NOMO-1 (cell line): Measurements from ENCODE around the gene CASS4.
A peak's percentile ranks its signal among the peaks of the same experiment; 100 is the strongest.

ENCODE experiments used
- DNase-seq, 2 experiments: peaks; one replicate each; lab custom pipeline; 2025; ENCODE audit not compliant: unreplicated experiment in 2 of 2; lab: John Stamatoyannopoulos, UW

The CASS4 gene

DNA sequence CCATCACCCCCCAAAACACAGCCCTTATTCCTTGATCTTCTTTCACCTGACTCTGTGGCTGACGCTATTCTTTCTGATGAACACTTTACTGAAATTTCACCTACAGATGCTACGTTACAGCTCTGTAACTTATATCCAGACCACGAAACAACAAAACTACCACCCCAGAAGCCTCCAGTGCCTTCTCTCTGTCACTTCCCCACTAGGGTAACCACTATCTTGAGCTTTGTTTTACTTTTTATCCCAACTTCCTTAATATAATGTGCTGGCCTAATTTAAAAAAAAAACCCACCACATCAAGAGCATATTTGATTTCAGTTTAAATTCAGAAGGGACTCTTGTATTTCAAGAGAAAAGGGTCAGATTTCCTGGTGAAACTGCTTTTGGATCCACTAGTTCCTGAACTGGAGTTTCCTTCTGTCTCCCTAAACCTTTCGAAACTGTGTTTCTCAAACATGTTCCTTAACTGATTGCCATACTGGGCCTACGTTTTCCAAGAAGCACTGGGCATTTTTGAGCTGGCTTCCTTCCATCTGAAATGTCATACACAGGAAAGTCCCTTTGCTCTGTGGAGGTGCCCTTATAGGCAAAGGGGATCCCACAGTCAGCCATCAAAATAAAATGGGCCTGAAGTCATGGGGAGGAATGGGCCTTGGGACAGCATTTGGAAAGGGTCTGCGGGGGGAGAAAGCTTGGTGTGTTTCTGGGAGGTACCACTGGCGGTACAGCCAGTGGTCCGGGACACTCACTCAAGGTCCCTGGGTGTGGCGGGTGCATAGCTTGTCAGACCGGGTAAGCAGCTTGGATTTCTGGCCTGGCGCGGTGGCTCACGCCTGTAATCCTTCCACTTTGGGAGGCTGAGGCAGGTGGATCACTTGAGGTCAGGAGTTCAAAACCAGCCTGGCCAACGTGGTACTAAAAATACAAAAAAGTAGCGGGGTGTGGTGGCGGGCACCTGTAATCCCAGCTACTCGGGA lies 30.6 kb downstream of the CASS4 start:
- DNase-seq = peak; percentile 7 to 29

DNA sequence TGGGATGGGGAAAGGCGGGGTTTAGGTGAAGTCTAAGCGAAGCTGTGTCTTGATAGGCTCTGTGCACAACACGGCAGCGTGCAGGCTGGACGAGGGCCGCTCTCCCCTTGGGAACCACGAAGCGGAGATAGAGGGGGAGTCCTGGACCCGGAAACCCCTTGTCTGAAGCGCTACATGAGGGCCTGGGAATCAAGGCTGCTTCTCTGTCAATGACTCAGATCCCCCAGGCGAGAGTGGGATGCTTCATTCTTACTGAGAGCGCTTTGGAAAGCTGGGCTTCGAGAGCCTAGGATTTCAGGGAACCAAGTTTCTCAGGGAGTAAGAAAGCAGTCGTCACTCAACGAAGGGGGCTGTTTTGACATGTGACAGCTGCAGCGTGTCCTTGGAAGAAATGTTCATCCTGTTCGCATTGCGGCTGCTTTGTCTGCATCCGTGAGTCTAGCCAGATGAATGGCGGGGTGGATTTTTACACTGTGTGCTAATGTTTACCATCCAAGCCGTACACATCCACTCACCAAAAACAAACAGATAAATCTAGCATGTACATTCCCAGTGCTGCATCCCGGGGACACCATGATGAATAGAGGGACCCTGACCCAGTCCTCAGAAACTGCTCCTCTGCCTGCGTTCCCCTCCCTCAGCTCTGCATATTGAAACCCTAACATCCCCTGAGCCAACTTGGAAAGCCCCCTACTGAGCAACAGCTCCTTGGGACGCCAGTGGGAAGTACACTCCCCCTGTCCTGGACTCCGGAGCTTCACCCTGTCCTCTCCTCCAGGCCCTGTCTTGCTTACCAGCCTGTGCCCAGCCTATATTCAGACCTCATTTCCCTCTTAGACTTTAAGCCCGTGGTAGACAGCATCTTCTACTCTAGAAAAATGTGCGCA lies 31.8 kb downstream of the CASS4 start:
- no peak for DNase-seq

DNA sequence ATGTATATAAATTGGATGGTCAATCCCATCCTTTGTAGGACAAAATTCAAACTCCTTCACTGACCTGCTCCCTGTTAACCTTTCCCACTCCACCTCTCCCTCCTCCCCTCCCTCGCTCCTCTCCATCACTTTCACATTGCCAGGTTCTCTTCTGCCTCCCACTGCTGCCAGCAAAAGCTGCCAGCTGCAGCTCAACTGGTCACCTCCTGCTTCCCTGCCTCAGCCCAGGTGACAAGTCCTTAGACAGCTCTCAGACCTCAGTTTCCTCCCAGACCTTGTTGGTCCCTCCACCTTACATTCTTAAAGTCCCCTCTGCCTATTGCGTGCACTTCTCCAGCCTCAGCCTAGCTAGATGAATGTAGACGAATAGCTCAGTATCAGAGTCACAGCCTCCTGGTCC lies 33.1 kb downstream of the CASS4 start:
- no peak for DNase-seq

DNA sequence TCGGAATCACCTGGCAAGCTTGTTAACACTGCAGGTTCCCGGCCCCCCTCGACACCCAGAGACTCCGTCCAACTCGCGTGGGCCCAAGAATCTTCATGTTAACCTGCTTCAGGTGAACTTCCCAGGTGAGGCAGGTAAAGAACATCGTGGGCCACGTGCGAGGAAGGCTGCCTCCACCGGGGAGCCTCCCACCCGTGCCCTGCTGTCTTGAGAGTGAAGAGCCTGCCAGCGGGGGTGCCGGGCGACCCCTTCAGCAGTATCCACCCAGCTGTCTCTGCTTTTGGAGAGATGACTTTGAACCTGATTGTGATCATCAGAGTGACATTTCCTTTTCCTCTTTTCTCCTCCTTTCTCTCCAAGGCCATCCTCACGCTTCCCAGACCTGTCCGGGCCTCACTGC lies 33.5 kb downstream of the CASS4 start:
- DNase-seq = no peak

DNA sequence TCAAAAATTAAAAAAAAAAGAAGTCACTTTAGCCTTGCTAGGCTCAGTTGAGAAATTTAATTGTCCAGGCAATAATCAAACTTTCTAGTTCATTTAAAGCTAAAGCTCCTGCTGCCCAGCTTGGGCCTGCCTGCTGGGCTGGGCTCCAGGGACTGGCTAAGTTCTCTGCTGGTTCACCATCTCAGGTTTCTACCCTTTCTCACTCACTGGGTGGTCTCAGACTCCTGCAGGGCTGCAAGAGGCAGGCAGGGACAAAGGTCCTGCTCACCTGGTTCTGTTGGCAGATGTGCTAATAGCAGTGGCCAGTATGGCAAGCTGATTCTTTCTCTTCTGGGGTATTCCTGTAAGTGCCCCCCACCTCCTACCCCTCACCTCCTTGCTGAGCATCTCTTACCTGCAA lies 35.2 kb downstream of the CASS4 start:
- DNase-seq = no peak

DNA sequence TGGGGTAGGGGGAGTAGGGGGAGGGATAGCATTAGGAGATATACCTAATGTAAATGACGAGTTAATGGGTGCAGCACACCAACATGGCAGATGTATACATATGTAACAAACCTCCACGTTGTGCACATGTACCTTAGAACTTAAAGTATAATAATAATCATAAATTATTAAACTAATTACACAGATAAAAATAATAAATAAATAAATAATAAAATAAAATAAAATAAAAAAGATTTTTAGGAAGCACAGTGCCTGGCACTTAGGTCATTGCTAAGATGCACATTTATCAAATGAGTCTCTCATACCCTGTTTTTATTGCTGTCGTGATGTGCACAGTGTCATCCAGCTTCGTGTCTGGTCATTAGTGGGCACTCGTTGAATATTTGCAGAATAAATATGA lies 37.4 kb downstream of the CASS4 start:
- no peak for DNase-seq

DNA sequence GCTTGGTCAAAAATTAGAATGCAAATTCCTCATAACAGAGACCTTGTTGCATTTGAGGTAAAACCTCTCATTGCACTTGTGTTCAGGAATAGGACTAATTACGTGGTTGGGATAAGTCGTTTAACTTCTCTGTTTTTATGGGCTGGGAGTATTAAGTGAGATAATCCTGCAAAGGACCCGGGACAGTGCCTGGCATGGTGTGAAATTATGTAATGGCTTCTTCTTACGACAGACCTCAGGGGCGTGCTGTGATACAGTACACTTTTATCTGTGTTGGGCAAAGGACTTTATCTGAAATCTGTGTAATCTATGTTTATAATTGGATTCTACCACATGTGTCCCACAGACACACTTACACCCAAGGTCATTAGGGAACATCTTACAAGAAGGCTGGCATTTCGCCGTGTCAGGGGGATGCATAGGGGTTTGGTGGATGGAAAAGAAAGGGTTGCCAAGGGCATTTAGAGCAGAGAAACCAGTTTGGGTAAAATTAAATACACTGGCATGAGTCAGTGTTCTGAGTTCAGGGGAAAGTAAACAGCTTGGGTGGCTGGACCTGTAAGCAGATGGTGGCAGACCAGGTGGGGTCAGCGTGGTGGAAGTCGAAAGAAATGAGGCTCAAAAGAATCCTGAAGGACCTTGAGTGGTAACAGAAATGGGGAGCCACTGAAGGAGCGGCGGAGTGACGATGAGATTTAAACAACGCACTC lies 39.2 kb downstream of the CASS4 start:
- DNase-seq = peak; percentile 2 to 11

DNA sequence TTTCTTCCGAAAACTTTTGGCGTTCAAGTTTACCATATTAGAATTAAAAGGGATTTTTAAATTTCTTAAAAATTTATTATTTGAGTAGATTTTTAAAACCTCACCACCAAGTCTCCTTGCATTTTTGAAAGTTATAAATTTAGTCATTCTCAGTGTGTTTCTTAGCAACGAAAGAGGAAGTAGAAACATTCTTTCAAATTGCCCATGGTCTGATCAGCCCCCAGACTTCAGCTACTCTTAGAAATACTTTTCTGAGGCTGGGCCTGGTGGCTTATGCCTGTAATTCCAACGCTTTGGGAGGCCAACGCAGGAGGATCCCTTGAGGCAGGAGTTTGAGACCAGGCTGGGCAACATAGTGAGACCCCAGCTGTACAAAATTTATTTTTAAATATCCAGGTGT lies 41.3 kb downstream of the CASS4 start:
- peak; percentile 64 to 79 for DNase-seq

DNA sequence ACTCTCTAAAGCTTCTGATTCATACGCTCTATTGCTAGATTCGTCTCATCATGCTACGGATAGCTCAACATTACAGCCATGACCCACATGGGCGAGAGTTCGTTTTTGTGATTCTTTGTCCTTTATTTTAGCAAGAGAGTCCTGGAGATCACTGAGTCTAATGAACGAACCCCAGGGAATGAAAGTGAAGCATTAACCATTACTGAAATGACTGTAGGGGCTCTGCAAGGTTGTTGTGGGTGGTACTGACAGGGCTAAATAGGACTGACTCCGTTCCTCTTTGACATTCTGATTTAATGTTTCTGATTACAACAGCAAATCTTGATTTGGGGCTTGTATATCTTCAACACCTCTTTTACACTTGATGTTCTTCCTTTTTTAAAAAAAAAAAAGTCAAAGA lies 42.7 kb downstream of the CASS4 start:
- no peak for DNase-seq

DNA sequence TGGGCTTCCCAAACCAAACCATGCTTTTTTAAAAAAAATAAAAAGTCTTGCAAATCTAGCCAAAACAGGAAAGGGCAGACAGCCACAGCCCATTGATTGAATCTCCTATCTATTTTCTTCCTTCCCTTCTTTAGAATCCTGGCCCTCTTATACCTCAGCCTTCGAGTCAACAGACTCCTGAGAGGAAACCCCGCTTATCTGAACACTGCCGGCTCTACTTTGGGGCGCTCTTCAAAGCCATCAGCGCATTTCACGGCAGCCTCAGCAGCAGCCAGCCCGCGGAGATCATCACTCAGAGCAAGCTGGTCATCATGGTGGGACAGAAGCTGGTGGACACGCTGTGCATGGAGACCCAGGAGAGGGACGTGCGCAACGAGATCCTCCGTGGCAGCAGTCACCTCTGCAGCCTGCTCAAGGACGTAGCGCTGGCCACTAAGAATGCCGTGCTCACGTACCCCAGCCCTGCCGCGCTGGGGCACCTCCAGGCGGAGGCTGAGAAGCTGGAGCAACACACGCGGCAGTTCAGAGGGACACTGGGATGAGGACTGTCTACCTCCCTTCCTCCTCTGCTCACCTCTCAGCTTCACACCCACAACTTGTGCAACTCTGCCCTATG lies 46.3 kb downstream of the CASS4 start:
- no peak for DNase-seq

DNA sequence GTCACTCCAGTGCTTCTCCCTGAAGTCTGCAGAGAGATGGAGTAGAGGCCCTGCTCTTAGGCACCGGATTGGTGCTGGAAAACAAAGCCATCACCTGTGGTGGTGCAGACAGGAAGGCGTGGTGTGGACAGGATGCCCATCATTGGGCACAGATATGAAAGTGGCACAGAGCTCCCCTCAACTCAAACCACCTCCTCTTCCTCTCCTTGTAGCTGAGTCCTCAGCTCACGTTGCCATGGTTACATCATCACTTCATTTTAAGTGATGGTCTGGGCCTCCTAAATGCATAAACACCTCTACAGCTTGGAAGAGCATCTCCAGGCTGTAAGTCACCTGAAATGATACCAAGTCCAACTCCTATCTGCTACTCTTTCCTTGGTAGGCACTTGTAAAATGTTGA lies 48.4 kb downstream of the CASS4 start:
- DNase-seq = no peak

DNA sequence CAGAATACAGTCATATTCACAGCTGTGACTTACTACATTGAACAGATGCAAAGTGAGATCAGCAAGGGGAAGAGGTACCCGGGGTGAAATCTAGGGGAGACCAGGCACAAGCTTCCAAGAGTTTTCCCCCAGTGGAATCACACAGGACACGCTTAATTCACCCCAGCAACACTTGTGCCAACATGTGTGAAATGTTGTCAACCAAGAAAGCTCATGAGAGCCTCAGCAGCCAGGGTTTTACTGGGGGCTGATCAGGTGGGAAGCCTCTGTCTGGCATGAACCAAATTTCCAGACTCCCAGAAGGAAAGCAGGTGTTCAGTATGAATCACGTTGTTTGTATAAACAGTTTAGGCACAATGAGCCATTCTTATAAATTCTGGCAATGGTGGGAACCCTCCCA lies 49.5 kb downstream of the CASS4 start:
- DNase-seq = no peak

DNA sequence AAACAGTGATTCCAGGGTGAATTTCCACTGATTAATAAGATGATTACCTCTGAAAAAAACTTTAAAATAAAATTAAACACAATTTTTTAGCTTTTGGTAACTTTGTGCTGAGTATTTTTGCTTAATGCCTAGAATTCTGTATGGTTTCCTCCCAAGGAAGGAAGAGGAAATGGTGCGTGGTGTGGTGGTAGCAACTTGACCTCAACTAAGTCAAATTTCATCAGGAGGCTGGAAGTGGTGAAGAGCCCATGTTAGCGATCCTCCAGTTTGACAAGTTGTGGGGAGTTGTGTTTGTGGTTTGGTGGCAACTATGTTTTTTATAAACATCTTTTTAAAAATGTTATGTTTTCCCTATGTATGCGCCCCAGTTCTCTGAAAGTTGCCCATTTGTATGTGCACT lies 51.4 kb downstream of the CASS4 start:
- peak; percentile 59 to 60 for DNase-seq

DNA sequence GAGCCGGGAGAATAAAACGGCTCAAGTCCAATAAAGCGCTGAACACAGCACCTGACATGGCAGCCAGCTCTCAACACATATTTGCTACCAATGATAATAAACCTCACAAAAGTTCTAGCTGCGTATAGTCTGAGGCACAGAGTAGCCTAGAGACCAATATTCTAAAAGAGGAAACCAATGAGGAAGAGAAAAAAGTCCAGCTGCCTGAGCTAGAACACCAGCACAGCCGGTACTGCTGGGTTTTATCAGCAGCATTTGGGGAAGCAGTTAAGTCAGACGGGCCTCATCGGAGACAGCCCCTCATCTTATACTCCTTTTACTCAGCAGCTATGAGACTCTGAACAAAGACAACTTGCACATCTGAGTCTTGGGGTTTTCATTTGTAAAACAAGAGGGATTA lies 53.9 kb downstream of the CASS4 start:
- peak; percentile 71 to 87 for DNase-seq

DNA sequence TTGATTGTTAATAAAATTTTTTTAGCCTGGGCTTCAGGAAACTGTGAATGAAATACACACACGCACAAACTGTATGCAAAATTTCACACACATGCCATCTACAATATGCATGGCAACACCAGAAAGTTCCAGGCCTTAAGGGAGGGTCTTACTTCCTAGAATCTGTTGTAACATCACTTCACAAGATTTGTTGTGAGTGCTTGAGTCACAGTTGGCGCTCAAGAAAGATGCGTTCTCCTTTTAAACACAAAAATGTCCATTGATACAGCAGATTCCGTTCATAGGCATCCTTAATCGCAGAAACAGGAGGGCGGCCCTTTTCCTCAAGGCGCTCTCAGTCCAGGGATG lies 55.9 kb downstream of the CASS4 start:
- DNase-seq = peak in 1 of 2 experiments; percentile 24

DNA sequence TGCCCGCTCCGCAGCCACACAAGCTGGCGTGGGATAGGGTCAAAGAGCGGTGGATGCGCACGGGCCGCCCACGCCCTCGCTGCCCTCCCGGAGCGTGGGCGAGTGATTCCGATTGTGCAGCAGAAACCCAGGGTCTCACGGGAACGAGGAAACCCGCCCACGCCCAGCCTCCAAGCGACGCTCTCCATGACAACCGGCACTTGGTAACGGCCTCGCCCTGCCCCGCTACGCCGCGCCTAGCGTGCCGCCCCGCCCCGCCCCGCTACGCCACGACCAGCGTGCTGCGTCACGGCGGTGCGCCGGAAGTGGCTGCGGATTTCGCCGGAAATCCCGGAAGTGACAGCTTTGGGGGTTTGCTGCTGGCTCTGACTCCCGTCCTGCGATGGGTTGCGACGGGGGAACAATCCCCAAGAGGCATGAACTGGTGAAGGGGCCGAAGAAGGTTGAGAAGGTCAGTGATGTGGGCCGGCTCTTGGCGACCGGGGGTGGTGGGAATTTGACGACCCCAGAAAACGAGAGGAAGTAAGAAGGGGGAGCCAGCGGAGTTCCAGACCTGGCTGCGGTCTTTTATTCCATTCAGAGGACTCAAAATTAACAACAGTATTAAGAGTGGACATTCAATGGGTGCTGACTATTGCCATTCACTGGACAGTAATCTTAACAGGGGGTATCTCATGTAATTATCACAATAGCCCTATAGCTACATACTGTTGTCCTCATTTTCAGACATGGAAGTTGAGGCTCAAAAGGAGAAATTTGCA lies 56.4 kb downstream of the CASS4 start, which contains the start of gene RTF2:
TSS of gene RTF2 (plus strand) at position 312 of the 761 bp plus-strand sequence. CDS start at position 383, 71 bp downstream.
- DNase-seq = peak; percentile 90 to 95

DNA sequence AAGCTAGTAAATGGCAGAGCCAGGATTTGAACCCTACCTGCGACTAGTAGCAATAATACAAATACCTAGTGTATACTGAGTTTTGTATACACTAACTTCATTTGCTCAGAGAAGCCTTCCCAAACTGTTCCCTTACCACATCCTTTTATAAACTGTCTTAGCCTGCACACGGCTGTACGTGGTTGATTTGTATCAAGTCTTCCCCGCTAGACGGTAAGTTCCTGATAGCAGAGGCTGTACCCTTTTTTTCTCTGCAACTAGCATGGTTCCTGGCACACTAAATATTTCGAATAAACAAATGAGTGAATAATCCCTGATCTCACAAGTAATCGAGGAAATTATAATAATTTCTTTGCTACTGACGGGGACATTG lies 57.0 kb downstream of the CASS4 start:
- DNase-seq = no peak

DNA sequence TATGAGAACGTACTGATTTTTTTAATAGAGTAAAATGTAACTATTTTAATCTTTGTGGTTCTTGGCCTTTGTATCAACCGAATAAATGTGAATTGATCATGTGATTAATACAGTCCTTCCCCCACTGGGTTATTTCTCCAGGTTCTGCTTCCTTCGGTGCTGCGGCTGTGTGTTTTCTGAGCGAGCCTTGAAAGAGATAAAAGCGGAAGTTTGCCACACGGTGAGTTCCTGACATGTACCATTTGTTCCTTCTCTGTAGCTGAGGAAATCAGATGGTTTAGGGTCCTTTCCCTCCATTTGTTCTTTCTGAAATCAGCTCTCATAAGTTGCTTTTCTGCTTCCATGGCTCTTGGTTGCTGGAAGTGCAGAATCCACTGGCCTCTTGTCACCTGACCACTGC lies 71.9 kb downstream of the CASS4 start:
- peak; percentile 65 to 88 for DNase-seq

DNA sequence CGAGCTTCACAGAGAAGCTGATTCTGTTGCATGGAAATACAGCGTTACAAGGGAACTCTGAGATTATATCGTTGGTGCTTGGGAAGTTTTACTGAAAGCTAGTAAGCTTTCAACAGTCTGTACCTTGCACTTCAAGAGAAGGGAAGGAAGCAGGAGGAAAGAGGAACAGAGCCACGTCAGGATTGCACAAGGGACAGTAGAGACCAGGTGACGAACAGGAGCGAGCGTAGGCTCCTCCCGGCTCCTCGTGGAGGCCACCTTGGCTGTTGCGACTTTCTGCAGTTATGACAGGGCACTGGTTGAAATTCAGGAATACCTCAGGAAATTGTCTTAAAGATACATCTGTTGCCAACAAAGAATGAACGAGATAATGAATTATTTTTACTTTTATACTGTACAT lies 75.2 kb downstream of the CASS4 start:
- peak; percentile 76 to 86 for DNase-seq

DNA sequence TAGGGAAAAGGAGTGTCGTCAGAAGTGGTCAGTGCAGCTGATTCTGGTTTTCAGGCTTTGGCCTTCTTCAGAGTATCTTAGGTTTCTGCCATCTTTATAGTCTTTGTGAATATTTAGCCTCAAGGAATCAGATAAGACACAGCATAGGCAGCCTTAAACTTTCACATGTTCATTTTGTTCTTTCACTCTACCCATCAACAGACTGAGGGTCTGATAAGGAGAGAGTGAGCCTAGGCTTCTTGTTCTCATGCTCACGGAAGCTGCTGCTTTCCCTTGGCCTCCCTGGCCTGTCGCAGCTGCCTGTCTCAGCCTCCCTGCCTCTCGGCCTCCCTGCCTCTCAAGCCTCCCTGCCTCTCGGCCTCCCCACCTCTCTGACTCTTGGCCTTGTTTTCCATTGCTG lies 76.5 kb downstream of the CASS4 start:
- no peak for DNase-seq
